WTC11 (cell line): ENCODE data around the gene MMAB. TPM values are rescaled to one million over a fixed set of nuclear protein-coding genes. Genes with fewer than 3 reads are reported as not detected.

ENCODE experiments used
- ATAC-seq: fragments of 200-7000 bp; cut with Tn5 transposase; 2 replicates; pipeline ENCODE4 v1.10.0; 2021; ENCODE audit warnings: mild to moderate bottlenecking, moderate library complexity
- CTCF ChIA-PET: fragments of 300-600 bp; sonication (Branson Sonifier 250); formaldehyde crosslinking; loops from one replicate; lab custom pipeline; 2021; ENCODE audit warnings: antibody characterized with exemption; lab: Charles Lee
- POLR2A ChIA-PET: fragments of 350-600 bp; sonication (Branson Sonifier 250); formaldehyde crosslinking; loops from one replicate; lab custom pipeline; 2021; ENCODE audit warnings: antibody characterized with exemption; lab: Charles Lee
- DNase-seq: peaks from one replicate; pipeline ENCODE4 v3.0.0; 2021; ENCODE audit warnings: low spot score
- H3K27ac Mint-ChIP-seq: 2 replicates; pipeline ENCODE4 v1.8.0; 2021; ENCODE audit warnings: mixed read lengths
- H3K27me3 Mint-ChIP-seq: 2 replicates; pipeline ENCODE4 v1.8.0; 2021; ENCODE audit warnings: low read depth, mild to moderate bottlenecking, moderate library complexity, mixed read lengths
- H3K36me3 Mint-ChIP-seq: 2 replicates; pipeline ENCODE4 v1.8.0; 2021; ENCODE audit warnings: mixed read lengths
- H3K4me1 Mint-ChIP-seq: 2 replicates; pipeline ENCODE4 v1.8.0; 2022; ENCODE audit warnings: mixed read lengths
- H3K4me3 Mint-ChIP-seq: 2 replicates; pipeline ENCODE4 v1.8.0; 2021; ENCODE audit warnings: mild to moderate bottlenecking, moderate library complexity, mixed read lengths
- H3K9me3 Mint-ChIP-seq: 2 replicates; pipeline ENCODE4 v1.8.0; 2021; ENCODE audit warnings: mixed read lengths
- ATF1 ChIP-seq: sonication (generic); formaldehyde crosslinking; IDR thresholded peaks from 2 replicates; pipeline ENCODE4 v1.8.1; 2023; ENCODE audit warnings: mild to moderate bottlenecking, moderate library complexity, missing genetic modification reagents
- CREM ChIP-seq: sonication (generic); formaldehyde crosslinking; IDR thresholded peaks from 2 replicates; pipeline ENCODE4 v1.8.1; 2022; ENCODE audit warnings: mild to moderate bottlenecking, missing genetic modification reagents, moderate library complexity
- GABPB1 ChIP-seq: sonication (generic); formaldehyde crosslinking; IDR thresholded peaks from 2 replicates; pipeline ENCODE4 v1.8.1; 2023; ENCODE audit warnings: mild to moderate bottlenecking, missing genetic modification reagents
- KAT7 ChIP-seq: sonication (generic); formaldehyde crosslinking; IDR thresholded peaks from 2 replicates; pipeline ENCODE4 v1.8.1; 2023; ENCODE audit warnings: missing genetic modification reagents, mild to moderate bottlenecking, borderline replicate concordance
- NFYB ChIP-seq: sonication (generic); formaldehyde crosslinking; conservative IDR thresholded peaks from 2 replicates; pipeline ENCODE4 v1.8.0; 2022; ENCODE audit warnings: low read depth, missing genetic modification reagents
- RELA ChIP-seq: sonication (generic); formaldehyde crosslinking; IDR thresholded peaks from 2 replicates; pipeline ENCODE4 v1.8.1; 2022; ENCODE audit warnings: missing genetic modification reagents, mild to moderate bottlenecking, borderline replicate concordance
- TCF7 ChIP-seq: sonication (generic); formaldehyde crosslinking; IDR thresholded peaks from 2 replicates; pipeline ENCODE4 v1.8.0; 2022; ENCODE audit warnings: mild to moderate bottlenecking, low read depth, missing genetic modification reagents, moderate library complexity
- TEAD4 ChIP-seq: sonication (generic); formaldehyde crosslinking; IDR thresholded peaks from 2 replicates; pipeline ENCODE4 v1.8.0; 2022; ENCODE audit warnings: mild to moderate bottlenecking, missing genetic modification reagents
- ZNF317 ChIP-seq: sonication (generic); formaldehyde crosslinking; IDR thresholded peaks from 2 replicates; pipeline ENCODE4 v1.8.1; 2023; ENCODE audit warnings: low read depth, mild to moderate bottlenecking, moderate library complexity, missing genetic modification reagents, borderline replicate concordance
- ZNF423 ChIP-seq: fragments of 250-450 bp; sonication (Bioruptor Pico); IDR thresholded peaks from 2 replicates; pipeline ENCODE4 v2.1.2; 2022; ENCODE audit warnings: mild to moderate bottlenecking, moderate library complexity
- total RNA-seq: library from RNA; stranded (reverse); gene quantifications from 3 replicates; pipeline ENCODE4 v1.2.3, GENCODE V29; 2021
- TF ChIP-seq, protein P1 (sequence below): fragments of 250-450 bp; sonication (Bioruptor Pico); IDR thresholded peaks from 2 replicates; pipeline ENCODE4 v1.9.0; 2021; ENCODE audit warnings: mild to moderate bottlenecking, borderline replicate concordance
- TF ChIP-seq, protein P2 (sequence below): sonication (generic); formaldehyde crosslinking; IDR thresholded peaks from 2 replicates; pipeline ENCODE4 v1.8.0; 2023; ENCODE audit warnings: mild to moderate bottlenecking, missing genetic modification reagents
- TF ChIP-seq, protein P3 (sequence below): sonication (generic); formaldehyde crosslinking; IDR thresholded peaks from 2 replicates; pipeline ENCODE4 v1.8.1; 2022; ENCODE audit warnings: low read depth, missing genetic modification reagents, borderline replicate concordance
- TF ChIP-seq, protein P4 (sequence below): sonication (generic); formaldehyde crosslinking; IDR thresholded peaks from 2 replicates; pipeline ENCODE4 v1.8.1; 2022; ENCODE audit warnings: missing genetic modification reagents, borderline replicate concordance
- TF ChIP-seq, protein P5 (sequence below): sonication (generic); formaldehyde crosslinking; IDR thresholded peaks from 2 replicates; pipeline ENCODE4 v1.8.1; 2023; ENCODE audit warnings: mild to moderate bottlenecking, missing genetic modification reagents, borderline replicate concordance
- TF ChIP-seq, protein P6 (sequence below): sonication (generic); formaldehyde crosslinking; IDR thresholded peaks from 2 replicates; pipeline ENCODE4 v1.8.1; 2022; ENCODE audit warnings: mild to moderate bottlenecking, missing genetic modification reagents, moderate library complexity, borderline replicate concordance

MMAB gene
- total RNA-seq, 1 experiment from 2014 or later: 22.0 TPM

DNA sequence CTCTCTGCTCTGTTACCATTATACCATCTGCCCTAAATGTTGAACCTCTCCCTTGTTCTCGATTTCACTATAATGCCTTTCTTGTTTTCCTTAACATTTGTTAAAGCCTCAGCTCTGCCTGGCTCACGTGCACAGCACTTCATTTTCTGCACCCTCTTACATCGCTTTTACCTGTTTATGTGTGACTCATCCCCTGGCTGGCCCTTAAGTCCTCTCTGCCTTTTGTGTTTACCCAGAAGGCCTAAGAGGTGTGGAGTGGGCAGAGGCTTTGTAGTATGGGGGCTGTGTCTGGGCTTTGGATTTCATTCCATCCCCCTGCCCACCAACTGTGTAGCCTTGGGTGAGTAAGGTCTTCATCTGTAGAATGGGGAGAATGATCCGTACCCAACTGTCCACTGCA, 59.3 kb downstream of the MMAB start (continued):
- TF ChIP-seq, protein P1, sequence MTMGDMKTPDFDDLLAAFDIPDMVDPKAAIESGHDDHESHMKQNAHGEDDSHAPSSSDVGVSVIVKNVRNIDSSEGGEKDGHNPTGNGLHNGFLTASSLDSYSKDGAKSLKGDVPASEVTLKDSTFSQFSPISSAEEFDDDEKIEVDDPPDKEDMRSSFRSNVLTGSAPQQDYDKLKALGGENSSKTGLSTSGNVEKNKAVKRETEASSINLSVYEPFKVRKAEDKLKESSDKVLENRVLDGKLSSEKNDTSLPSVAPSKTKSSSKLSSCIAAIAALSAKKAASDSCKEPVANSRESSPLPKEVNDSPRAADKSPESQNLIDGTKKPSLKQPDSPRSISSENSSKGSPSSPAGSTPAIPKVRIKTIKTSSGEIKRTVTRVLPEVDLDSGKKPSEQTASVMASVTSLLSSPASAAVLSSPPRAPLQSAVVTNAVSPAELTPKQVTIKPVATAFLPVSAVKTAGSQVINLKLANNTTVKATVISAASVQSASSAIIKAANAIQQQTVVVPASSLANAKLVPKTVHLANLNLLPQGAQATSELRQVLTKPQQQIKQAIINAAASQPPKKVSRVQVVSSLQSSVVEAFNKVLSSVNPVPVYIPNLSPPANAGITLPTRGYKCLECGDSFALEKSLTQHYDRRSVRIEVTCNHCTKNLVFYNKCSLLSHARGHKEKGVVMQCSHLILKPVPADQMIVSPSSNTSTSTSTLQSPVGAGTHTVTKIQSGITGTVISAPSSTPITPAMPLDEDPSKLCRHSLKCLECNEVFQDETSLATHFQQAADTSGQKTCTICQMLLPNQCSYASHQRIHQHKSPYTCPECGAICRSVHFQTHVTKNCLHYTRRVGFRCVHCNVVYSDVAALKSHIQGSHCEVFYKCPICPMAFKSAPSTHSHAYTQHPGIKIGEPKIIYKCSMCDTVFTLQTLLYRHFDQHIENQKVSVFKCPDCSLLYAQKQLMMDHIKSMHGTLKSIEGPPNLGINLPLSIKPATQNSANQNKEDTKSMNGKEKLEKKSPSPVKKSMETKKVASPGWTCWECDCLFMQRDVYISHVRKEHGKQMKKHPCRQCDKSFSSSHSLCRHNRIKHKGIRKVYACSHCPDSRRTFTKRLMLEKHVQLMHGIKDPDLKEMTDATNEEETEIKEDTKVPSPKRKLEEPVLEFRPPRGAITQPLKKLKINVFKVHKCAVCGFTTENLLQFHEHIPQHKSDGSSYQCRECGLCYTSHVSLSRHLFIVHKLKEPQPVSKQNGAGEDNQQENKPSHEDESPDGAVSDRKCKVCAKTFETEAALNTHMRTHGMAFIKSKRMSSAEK (CRISPR knock-in tag): no peak

DNA sequence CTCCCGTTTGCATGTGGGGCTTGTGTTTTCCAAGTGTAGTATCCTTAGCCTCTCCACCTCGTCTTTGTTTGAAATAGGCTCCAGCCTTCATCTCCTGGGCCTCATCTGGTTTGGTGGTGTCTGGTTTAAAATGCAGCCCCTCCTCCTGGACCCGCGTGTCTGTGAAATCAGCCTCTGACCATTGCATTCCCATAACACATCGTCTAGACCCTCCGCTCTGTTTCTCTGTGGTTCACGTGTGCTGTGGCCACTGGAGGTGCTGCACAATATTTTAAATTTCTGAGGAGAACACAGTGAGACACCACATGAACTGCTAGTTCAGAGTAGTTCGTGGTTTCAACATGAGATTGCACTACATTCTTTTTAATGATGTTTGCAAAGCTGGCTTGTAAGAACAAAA, 60.3 kb downstream of the MMAB start:
- Mint-ChIP-seq H3K36me3 (peaks cover 42% of the 10 kb centered on the region), H3K9me3 (no peaks in the 10 kb centered on the region), H3K4me3 (no peak overlapping the region), H3K4me1 (no peaks in the 10 kb centered on the region), H3K27ac (no peak overlapping the region), H3K27me3 (no peaks in the 10 kb centered on the region)
- ATAC-seq (no peak), DNase-seq (no peak)
- CTCF ChIA-PET: interaction anchor here (1.0 kb wide), 1 partner anchor 85 kb away, joined by 4 read pairs; no protein-coding TSS in a partner anchor
- POLR2A ChIA-PET: no interaction called here
- TF ChIP-seq, protein P2, sequence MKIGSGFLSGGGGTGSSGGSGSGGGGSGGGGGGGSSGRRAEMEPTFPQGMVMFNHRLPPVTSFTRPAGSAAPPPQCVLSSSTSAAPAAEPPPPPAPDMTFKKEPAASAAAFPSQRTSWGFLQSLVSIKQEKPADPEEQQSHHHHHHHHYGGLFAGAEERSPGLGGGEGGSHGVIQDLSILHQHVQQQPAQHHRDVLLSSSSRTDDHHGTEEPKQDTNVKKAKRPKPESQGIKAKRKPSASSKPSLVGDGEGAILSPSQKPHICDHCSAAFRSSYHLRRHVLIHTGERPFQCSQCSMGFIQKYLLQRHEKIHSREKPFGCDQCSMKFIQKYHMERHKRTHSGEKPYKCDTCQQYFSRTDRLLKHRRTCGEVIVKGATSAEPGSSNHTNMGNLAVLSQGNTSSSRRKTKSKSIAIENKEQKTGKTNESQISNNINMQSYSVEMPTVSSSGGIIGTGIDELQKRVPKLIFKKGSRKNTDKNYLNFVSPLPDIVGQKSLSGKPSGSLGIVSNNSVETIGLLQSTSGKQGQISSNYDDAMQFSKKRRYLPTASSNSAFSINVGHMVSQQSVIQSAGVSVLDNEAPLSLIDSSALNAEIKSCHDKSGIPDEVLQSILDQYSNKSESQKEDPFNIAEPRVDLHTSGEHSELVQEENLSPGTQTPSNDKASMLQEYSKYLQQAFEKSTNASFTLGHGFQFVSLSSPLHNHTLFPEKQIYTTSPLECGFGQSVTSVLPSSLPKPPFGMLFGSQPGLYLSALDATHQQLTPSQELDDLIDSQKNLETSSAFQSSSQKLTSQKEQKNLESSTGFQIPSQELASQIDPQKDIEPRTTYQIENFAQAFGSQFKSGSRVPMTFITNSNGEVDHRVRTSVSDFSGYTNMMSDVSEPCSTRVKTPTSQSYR (CRISPR knock-in tag): no peak
- TF ChIP-seq TEAD4 (CRISPR knock-in tag) (no peak), TCF7 (CRISPR knock-in tag) (no peak), ZNF423 (CRISPR knock-in tag) (no peak), GABPB1 (no peak), KAT7 (no peak), ATF1 (CRISPR knock-in tag) (no peak), ZNF317 (CRISPR knock-in tag) (no peak), CREM (CRISPR knock-in tag) (no peak), RELA (CRISPR knock-in tag) (no peak), NFYB (CRISPR knock-in tag) (no peak)
- TF ChIP-seq, protein P3, sequence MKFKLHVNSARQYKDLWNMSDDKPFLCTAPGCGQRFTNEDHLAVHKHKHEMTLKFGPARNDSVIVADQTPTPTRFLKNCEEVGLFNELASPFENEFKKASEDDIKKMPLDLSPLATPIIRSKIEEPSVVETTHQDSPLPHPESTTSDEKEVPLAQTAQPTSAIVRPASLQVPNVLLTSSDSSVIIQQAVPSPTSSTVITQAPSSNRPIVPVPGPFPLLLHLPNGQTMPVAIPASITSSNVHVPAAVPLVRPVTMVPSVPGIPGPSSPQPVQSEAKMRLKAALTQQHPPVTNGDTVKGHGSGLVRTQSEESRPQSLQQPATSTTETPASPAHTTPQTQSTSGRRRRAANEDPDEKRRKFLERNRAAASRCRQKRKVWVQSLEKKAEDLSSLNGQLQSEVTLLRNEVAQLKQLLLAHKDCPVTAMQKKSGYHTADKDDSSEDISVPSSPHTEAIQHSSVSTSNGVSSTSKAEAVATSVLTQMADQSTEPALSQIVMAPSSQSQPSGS (CRISPR knock-in tag): no peak
- TF ChIP-seq, protein P4, sequence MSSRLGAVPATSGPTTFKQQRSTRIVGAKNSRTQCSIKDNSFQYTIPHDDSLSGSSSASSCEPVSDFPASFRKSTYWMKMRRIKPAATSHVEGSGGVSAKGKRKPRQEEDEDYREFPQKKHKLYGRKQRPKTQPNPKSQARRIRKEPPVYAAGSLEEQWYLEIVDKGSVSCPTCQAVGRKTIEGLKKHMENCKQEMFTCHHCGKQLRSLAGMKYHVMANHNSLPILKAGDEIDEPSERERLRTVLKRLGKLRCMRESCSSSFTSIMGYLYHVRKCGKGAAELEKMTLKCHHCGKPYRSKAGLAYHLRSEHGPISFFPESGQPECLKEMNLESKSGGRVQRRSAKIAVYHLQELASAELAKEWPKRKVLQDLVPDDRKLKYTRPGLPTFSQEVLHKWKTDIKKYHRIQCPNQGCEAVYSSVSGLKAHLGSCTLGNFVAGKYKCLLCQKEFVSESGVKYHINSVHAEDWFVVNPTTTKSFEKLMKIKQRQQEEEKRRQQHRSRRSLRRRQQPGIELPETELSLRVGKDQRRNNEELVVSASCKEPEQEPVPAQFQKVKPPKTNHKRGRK (CRISPR knock-in tag): no peak
- TF ChIP-seq, protein P5, sequence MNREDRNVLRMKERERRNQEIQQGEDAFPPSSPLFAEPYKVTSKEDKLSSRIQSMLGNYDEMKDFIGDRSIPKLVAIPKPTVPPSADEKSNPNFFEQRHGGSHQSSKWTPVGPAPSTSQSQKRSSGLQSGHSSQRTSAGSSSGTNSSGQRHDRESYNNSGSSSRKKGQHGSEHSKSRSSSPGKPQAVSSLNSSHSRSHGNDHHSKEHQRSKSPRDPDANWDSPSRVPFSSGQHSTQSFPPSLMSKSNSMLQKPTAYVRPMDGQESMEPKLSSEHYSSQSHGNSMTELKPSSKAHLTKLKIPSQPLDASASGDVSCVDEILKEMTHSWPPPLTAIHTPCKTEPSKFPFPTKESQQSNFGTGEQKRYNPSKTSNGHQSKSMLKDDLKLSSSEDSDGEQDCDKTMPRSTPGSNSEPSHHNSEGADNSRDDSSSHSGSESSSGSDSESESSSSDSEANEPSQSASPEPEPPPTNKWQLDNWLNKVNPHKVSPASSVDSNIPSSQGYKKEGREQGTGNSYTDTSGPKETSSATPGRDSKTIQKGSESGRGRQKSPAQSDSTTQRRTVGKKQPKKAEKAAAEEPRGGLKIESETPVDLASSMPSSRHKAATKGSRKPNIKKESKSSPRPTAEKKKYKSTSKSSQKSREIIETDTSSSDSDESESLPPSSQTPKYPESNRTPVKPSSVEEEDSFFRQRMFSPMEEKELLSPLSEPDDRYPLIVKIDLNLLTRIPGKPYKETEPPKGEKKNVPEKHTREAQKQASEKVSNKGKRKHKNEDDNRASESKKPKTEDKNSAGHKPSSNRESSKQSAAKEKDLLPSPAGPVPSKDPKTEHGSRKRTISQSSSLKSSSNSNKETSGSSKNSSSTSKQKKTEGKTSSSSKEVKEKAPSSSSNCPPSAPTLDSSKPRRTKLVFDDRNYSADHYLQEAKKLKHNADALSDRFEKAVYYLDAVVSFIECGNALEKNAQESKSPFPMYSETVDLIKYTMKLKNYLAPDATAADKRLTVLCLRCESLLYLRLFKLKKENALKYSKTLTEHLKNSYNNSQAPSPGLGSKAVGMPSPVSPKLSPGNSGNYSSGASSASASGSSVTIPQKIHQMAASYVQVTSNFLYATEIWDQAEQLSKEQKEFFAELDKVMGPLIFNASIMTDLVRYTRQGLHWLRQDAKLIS (CRISPR knock-in tag): no peak
- TF ChIP-seq, protein P6, sequence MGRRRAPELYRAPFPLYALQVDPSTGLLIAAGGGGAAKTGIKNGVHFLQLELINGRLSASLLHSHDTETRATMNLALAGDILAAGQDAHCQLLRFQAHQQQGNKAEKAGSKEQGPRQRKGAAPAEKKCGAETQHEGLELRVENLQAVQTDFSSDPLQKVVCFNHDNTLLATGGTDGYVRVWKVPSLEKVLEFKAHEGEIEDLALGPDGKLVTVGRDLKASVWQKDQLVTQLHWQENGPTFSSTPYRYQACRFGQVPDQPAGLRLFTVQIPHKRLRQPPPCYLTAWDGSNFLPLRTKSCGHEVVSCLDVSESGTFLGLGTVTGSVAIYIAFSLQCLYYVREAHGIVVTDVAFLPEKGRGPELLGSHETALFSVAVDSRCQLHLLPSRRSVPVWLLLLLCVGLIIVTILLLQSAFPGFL (CRISPR knock-in tag): no peak
